ENCODE results near the gene C11orf97. TPM values are rescaled to one million over a fixed set of nuclear protein-coding genes. Genes with fewer than 3 reads are reported as not detected.

C11orf97 gene
- total RNA-seq, 1 experiment from 2014 or later, result not detected

DNA sequence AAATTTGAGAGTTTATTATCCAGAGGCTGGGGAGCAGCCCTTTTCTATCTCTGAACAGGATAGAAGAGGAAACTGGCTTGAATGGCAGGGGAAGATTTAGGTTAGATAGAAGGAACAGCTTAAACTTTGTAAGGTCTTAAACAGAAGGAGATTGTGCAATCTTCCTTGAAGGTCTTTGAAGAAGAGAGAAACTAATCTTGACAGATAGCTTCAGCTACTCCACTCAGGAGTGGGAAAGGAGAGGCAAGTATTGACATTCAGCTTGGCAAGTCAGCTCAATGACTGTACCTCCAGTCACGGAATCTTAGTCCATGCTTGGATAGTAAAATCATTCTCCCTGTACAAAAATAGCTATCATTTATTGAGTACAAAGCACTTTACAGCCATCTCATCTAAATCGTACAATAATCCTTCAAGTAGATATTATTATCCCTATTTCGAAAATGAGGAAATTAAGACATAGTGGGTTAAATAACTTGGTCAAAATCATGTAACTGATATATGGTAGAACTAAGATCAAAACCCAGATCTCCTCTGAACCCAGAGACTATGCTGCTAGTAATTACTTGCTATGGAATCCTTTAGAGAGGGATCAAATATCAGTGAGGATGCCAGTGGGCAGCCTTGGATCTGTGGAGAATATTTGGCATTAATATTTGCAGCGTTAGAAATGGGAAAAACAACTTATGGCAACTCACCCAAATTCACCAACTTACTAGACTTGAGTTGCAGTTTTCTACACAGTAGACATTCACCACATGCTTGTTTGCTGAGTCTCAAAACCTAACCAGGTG lies 14.6 kb downstream of the C11orf97 start:
- H3K4me3 Mint-ChIP-seq, result no peak overlapping the region
- no peak overlapping the region for H3K56ac ChIP-seq (ENCODE audit: insufficient read length, low read depth, low read length)
- H3K9me3 Mint-ChIP-seq, result no peaks in the 10 kb centered on the region
- no peaks in the 10 kb centered on the region for H3K36me3 Mint-ChIP-seq (ENCODE audit: insufficient read depth in 1 of 3, low read depth in 3 of 3)
- no peak overlapping the region for H3T11ph ChIP-seq (ENCODE audit: low read length)
- no peak overlapping the region for H2BK15ac ChIP-seq (ENCODE audit: low read depth, low read length)
- H3K4me1 ChIP-seq (ENCODE audit: insufficient read depth, low read length), result no peaks in the 10 kb centered on the region
- no peak overlapping the region for H3K9ac ChIP-seq (ENCODE audit: extremely low read depth, insufficient read length, low read length)
- H3K4ac ChIP-seq (ENCODE audit: low read depth, low read length), result no peak overlapping the region
- no peak overlapping the region for H4K5ac ChIP-seq (ENCODE audit: insufficient read length, low read depth, low read length)
- no peaks in the 10 kb centered on the region for H3K9me3 ChIP-seq (ENCODE audit: control insufficient read depth, low read depth, low read length)
- H3K79me2 ChIP-seq (ENCODE audit: insufficient read depth, low read length), result no peaks in the 10 kb centered on the region
- no peak overlapping the region for H2AK5ac ChIP-seq (ENCODE audit: insufficient read length, low read length)
- no peaks in the 10 kb centered on the region for H3K79me1 ChIP-seq (ENCODE audit: insufficient read depth, low read depth, low read length, poor library complexity, severe bottlenecking)
- H3K4me1 Mint-ChIP-seq, result peaks cover 0 to 3% of the 10 kb centered on the region in 2 experiments; a peak in 2 of 4 replicates
- no CpG with 5 or more reads among the region's 4 CpGs for WGBS (ENCODE audit: extremely low coverage, insufficient read length, low lambda C conversion rate)
- H2AFZ ChIP-seq (ENCODE audit: low read length), result no peak overlapping the region
- no peak for DNase-seq
- TF ChIP-seq, protein P1, sequence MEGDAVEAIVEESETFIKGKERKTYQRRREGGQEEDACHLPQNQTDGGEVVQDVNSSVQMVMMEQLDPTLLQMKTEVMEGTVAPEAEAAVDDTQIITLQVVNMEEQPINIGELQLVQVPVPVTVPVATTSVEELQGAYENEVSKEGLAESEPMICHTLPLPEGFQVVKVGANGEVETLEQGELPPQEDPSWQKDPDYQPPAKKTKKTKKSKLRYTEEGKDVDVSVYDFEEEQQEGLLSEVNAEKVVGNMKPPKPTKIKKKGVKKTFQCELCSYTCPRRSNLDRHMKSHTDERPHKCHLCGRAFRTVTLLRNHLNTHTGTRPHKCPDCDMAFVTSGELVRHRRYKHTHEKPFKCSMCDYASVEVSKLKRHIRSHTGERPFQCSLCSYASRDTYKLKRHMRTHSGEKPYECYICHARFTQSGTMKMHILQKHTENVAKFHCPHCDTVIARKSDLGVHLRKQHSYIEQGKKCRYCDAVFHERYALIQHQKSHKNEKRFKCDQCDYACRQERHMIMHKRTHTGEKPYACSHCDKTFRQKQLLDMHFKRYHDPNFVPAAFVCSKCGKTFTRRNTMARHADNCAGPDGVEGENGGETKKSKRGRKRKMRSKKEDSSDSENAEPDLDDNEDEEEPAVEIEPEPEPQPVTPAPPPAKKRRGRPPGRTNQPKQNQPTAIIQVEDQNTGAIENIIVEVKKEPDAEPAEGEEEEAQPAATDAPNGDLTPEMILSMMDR (conservative IDR thresholded peaks at IDR 0.05), result no peak
- H3K4me2 ChIP-seq (ENCODE audit: insufficient read depth, insufficient read length, low read length), result no peak overlapping the region
- no peak overlapping the region for H3K27ac Mint-ChIP-seq
- H4K20me1 ChIP-seq (ENCODE audit: control insufficient read depth, insufficient read depth, insufficient read length), result no peaks in the 10 kb centered on the region
- no peak overlapping the region for H3K23ac ChIP-seq (ENCODE audit: insufficient read length, low read depth, low read length)
- no peak overlapping the region for H2BK5ac ChIP-seq (ENCODE audit: insufficient read length, low read length)
- no peak overlapping the region for H2BK20ac ChIP-seq (ENCODE audit: low read depth, low read length, poor library complexity, severe bottlenecking)
- H4K8ac ChIP-seq (replicated peaks; ENCODE audit: insufficient read length, low read depth, low read length), result no peak overlapping the region
- H2BK12ac ChIP-seq (ENCODE audit: insufficient read length, low read depth, low read length), result no peak overlapping the region
- no peaks in the 10 kb centered on the region for H3K27me3 ChIP-seq (ENCODE audit: insufficient read depth, low read length)
- H3K18ac ChIP-seq (ENCODE audit: insufficient read length, low read depth, low read length), result no peak overlapping the region
- no peak overlapping the region for H2BK120ac ChIP-seq (ENCODE audit: low read depth, low read length, poor library complexity, severe bottlenecking)
- peaks cover 23% of the 10 kb centered on the region for H3K27me3 Mint-ChIP-seq (ENCODE audit: low read depth)
- H3K23me2 ChIP-seq (ENCODE audit: insufficient read length, low read depth, low read length, poor library complexity, severe bottlenecking), result no peaks in the 10 kb centered on the region
- no peak overlapping the region for H3K27ac ChIP-seq (ENCODE audit: insufficient read length, low read depth, low read length)
- H4K91ac ChIP-seq (ENCODE audit: insufficient read length, low read depth, low read length), result no peak overlapping the region
- no peak overlapping the region for H3K14ac ChIP-seq (ENCODE audit: insufficient read depth, low read length)

Data from H9 (cell line).